HEK293 (cell line): ENCODE measurements around the gene SLC7A4.

Experiments
- CTCF ChIA-PET: fragments of 350-600 bp; formaldehyde crosslinking; extraction: SDS; loops from one replicate; lab custom pipeline; 2021; ENCODE audit warnings: antibody characterized with exemption; lab: Yijun Ruan, JAX
- POLR2A ChIA-PET: fragments of 300-600 bp; formaldehyde crosslinking; extraction: SDS; loops from one replicate; lab custom pipeline; 2020; ENCODE audit warnings: antibody characterized with exemption, inconsistent platforms; lab: Yijun Ruan, JAX
- H3K27ac ChIP-seq: fragments of 200-500 bp; sonication (Bioruptor generic); 2 replicates; pipeline ENCODE4 v1.5.1; 2014; ENCODE audit warnings: low read depth, low read length, control low read depth, inconsistent platforms; ENCODE audit errors: extremely low read depth
- H3K36me3 ChIP-seq, 2 experiments: fragments of 200-500 bp in 1 of 2; sonication (Bioruptor generic) in 1 of 2; 1 replicate in 1 of 2; 2 replicates in 1 of 2; pipeline ENCODE4 v1.5.1; 2014 to 2017; ENCODE audit warnings: inconsistent platforms in 2 of 2, low read length in 2 of 2; ENCODE audit not compliant: control insufficient read depth in 2 of 2, insufficient read depth in 1 of 2
- H3K4me1 ChIP-seq: fragments of 200-500 bp; sonication (Bioruptor generic); 2 replicates; pipeline ENCODE4 v1.5.1; 2014; ENCODE audit warnings: mild to moderate bottlenecking, low read length, inconsistent platforms; ENCODE audit not compliant: control insufficient read depth, insufficient read depth
- H3K4me3 ChIP-seq: 2 replicates; pipeline ENCODE4 v1.5.1; 2011; ENCODE audit warnings: low read depth, mild to moderate bottlenecking, control low read depth, low read length, moderate library complexity
- H3K9me3 ChIP-seq: fragments of 200-500 bp; sonication (Bioruptor generic); 2 replicates; pipeline ENCODE4 v1.5.1; 2014; ENCODE audit warnings: low read depth, low read length, inconsistent platforms; ENCODE audit not compliant: control insufficient read depth, insufficient read depth
- BCL11A ChIP-seq: fragments of 450-650 bp; formaldehyde crosslinking; IDR thresholded peaks from 2 replicates; pipeline ENCODE4 v1.5.1; 2016; ENCODE audit warnings: low read depth, missing biosample characterization, missing genetic modification characterization
- EGR2 ChIP-seq: fragments of 450-650 bp; formaldehyde crosslinking; IDR thresholded peaks from 2 replicates; pipeline ENCODE4 v1.5.1; 2016; ENCODE audit warnings: low read depth, missing biosample characterization, missing genetic modification characterization
- GLI2 ChIP-seq: fragments of 450-650 bp; formaldehyde crosslinking; IDR thresholded peaks from 2 replicates; pipeline ENCODE4; 2017; ENCODE audit warnings: missing biosample characterization, missing genetic modification characterization, low read depth, borderline replicate concordance
- GLIS2 ChIP-seq: fragments of 450-650 bp; formaldehyde crosslinking; IDR thresholded peaks from 2 replicates; pipeline ENCODE4 v1.5.1; 2016; ENCODE audit warnings: missing biosample characterization, missing genetic modification characterization
- PRDM1 ChIP-seq: fragments of 450-650 bp; formaldehyde crosslinking; IDR thresholded peaks from 2 replicates; pipeline ENCODE4; 2016; ENCODE audit warnings: missing biosample characterization, missing genetic modification characterization
- RBAK ChIP-seq: fragments of 450-650 bp; formaldehyde crosslinking; IDR thresholded peaks from 2 replicates; pipeline ENCODE4 v1.5.1; 2016; ENCODE audit warnings: missing biosample characterization, missing genetic modification characterization
- ZBTB48 ChIP-seq: fragments of 450-650 bp; formaldehyde crosslinking; IDR thresholded peaks from 2 replicates; pipeline ENCODE4 v1.5.1; 2016; ENCODE audit warnings: missing biosample characterization, missing genetic modification characterization
- ZFP3 ChIP-seq: fragments of 450-650 bp; formaldehyde crosslinking; IDR thresholded peaks from 2 replicates; pipeline ENCODE4 v1.5.1; 2016; ENCODE audit warnings: low read depth, missing biosample characterization, missing genetic modification characterization
- ZNF132 ChIP-seq: fragments of 450-650 bp; formaldehyde crosslinking; IDR thresholded peaks from 2 replicates; pipeline ENCODE4 v1.5.1; 2017; ENCODE audit warnings: missing biosample characterization, missing genetic modification characterization, borderline replicate concordance
- ZNF341 ChIP-seq: fragments of 450-650 bp; formaldehyde crosslinking; IDR thresholded peaks from 2 replicates; pipeline ENCODE4; 2016; ENCODE audit warnings: low read depth, missing biosample characterization, missing genetic modification characterization
- ZNF366 ChIP-seq: fragments of 450-650 bp; formaldehyde crosslinking; conservative IDR thresholded peaks from 2 replicates; pipeline ENCODE4 v1.5.1; 2016; ENCODE audit warnings: missing biosample characterization, missing genetic modification characterization
- ZNF416 ChIP-seq: fragments of 450-650 bp; formaldehyde crosslinking; IDR thresholded peaks from 2 replicates; pipeline ENCODE4 v1.5.1; 2016; ENCODE audit warnings: missing biosample characterization, missing genetic modification characterization
- ZNF513 ChIP-seq: fragments of 450-650 bp; IDR thresholded peaks from 2 replicates; pipeline ENCODE4 v1.5.1; 2018; ENCODE audit warnings: missing biosample characterization, missing genetic modification characterization
- ZNF549 ChIP-seq: fragments of 450-650 bp; IDR thresholded peaks from 2 replicates; pipeline ENCODE4 v1.5.1; 2018; ENCODE audit warnings: missing biosample characterization, missing genetic modification characterization, mild to moderate bottlenecking, inconsistent platforms, moderate library complexity
- ZNF560 ChIP-seq: fragments of 450-650 bp; formaldehyde crosslinking; IDR thresholded peaks from 2 replicates; pipeline ENCODE4 v1.5.1; 2017; ENCODE audit warnings: missing biosample characterization, missing genetic modification characterization, borderline replicate concordance
- ZNF629 ChIP-seq: fragments of 450-650 bp; formaldehyde crosslinking; IDR thresholded peaks from 2 replicates; pipeline ENCODE4 v1.5.1; 2017; ENCODE audit warnings: missing biosample characterization, missing genetic modification characterization
- ZNF707 ChIP-seq: fragments of 450-650 bp; formaldehyde crosslinking; IDR thresholded peaks from 2 replicates; pipeline ENCODE4 v1.5.1; 2016; ENCODE audit warnings: missing biosample characterization, missing genetic modification characterization
- ZNF791 ChIP-seq: fragments of 450-650 bp; formaldehyde crosslinking; IDR thresholded peaks from 2 replicates; pipeline ENCODE4 v1.5.1; 2016; ENCODE audit warnings: missing biosample characterization, missing genetic modification characterization
- TF ChIP-seq, protein P1 (sequence below): fragments of 450-650 bp; formaldehyde crosslinking; IDR thresholded peaks from 2 replicates; pipeline ENCODE4 v1.5.1; 2016; ENCODE audit warnings: missing biosample characterization, missing genetic modification characterization
- TF ChIP-seq, protein P2 (sequence below): fragments of 450-650 bp; formaldehyde crosslinking; optimal IDR thresholded peaks from 2 replicates; pipeline ENCODE3; 2016; ENCODE audit warnings: missing biosample characterization, mild to moderate bottlenecking, missing genetic modification characterization
- TF ChIP-seq, protein P3 (sequence below): fragments of 450-650 bp; formaldehyde crosslinking; IDR thresholded peaks from 2 replicates; pipeline ENCODE4 v1.5.1; 2016; ENCODE audit warnings: missing biosample characterization, missing genetic modification characterization
- TF ChIP-seq, protein P4 (sequence below): fragments of 450-650 bp; formaldehyde crosslinking; IDR thresholded peaks from 2 replicates; pipeline ENCODE4 v1.5.1; 2016; ENCODE audit warnings: missing biosample characterization, missing genetic modification characterization

SLC7A4 gene

GRCh38 chr22:21022507-21022906, 9.9 kb downstream of the SLC7A4 start (continued):
- TF ChIP-seq ZNF513 (tag by site-specific recombination) = no peak
- TF ChIP-seq ZNF629 (tag by site-specific recombination) = no peak
- no peak for TF ChIP-seq GLI2 (tag by site-specific recombination)
- TF ChIP-seq ZNF341 = no peak
- TF ChIP-seq, protein P1, sequence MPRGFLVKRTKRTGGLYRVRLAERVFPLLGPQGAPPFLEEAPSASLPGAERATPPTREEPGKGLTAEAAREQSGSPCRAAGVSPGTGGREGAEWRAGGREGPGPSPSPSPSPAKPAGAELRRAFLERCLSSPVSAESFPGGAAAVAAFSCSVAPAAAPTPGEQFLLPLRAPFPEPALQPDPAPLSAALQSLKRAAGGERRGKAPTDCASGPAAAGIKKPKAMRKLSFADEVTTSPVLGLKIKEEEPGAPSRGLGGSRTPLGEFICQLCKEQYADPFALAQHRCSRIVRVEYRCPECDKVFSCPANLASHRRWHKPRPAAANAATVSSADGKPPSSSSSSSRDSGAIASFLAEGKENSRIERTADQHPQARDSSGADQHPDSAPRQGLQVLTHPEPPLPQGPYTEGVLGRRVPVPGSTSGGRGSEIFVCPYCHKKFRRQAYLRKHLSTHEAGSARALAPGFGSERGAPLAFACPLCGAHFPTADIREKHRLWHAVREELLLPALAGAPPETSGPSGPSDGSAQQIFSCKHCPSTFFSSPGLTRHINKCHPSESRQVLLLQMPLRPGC (tag by site-specific recombination) = no peak
- TF ChIP-seq, protein P2, sequence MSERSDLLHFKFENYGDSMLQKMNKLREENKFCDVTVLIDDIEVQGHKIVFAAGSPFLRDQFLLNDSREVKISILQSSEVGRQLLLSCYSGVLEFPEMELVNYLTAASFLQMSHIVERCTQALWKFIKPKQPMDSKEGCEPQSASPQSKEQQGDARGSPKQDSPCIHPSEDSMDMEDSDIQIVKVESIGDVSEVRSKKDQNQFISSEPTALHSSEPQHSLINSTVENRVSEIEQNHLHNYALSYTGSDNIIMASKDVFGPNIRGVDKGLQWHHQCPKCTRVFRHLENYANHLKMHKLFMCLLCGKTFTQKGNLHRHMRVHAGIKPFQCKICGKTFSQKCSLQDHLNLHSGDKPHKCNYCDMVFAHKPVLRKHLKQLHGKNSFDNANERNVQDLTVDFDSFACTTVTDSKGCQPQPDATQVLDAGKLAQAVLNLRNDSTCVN (tag by site-specific recombination) = no peak
- TF ChIP-seq ZNF132 (tag by site-specific recombination) = no peak
- TF ChIP-seq EGR2 (tag by site-specific recombination) = no peak
- TF ChIP-seq ZBTB48 (tag by site-specific recombination) = no peak
- TF ChIP-seq ZNF707 (tag by site-specific recombination) = no peak
- no peak for TF ChIP-seq ZNF549 (tag by site-specific recombination)
- TF ChIP-seq ZNF560 (tag by site-specific recombination) = no peak
- no peak for TF ChIP-seq ZNF791 (tag by site-specific recombination)
- no peak for TF ChIP-seq BCL11A
- TF ChIP-seq RBAK (tag by site-specific recombination) = no peak
- TF ChIP-seq, all 188 proteins: peak for 0

GRCh38 chr22:21020802-21021429, 11.4 kb downstream of the SLC7A4 start:
- CTCF ChIA-PET = interaction anchor here (0.5 to 2.0 kb wide), 24 partner anchors 8 to 1024 kb away, joined by 3 to 10 read pairs (median 4); no protein-coding TSS in a partner anchor
- Histone ChIP-seq H3K9me3 (no peaks in the 10 kb centered on the region), H3K36me3 (no peaks in the 10 kb centered on the region), H3K4me1 (no peaks in the 10 kb centered on the region), H3K4me3 (no peak overlapping the region), H3K27ac (no peak overlapping the region)
- TF ChIP-seq ZNF366 (tag by site-specific recombination) (no peak), ZFP3 (tag by site-specific recombination) (no peak), GLIS2 (tag by site-specific recombination) (peak; percentile 30; the same call in 1 of the 2 replicates), ZNF416 (tag by site-specific recombination) (no peak), PRDM1 (tag by site-specific recombination) (no peak)
- TF ChIP-seq, protein P3, sequence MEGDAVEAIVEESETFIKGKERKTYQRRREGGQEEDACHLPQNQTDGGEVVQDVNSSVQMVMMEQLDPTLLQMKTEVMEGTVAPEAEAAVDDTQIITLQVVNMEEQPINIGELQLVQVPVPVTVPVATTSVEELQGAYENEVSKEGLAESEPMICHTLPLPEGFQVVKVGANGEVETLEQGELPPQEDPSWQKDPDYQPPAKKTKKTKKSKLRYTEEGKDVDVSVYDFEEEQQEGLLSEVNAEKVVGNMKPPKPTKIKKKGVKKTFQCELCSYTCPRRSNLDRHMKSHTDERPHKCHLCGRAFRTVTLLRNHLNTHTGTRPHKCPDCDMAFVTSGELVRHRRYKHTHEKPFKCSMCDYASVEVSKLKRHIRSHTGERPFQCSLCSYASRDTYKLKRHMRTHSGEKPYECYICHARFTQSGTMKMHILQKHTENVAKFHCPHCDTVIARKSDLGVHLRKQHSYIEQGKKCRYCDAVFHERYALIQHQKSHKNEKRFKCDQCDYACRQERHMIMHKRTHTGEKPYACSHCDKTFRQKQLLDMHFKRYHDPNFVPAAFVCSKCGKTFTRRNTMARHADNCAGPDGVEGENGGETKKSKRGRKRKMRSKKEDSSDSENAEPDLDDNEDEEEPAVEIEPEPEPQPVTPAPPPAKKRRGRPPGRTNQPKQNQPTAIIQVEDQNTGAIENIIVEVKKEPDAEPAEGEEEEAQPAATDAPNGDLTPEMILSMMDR (tag by site-specific recombination) = peak; percentile 70
- TF ChIP-seq, protein P4, sequence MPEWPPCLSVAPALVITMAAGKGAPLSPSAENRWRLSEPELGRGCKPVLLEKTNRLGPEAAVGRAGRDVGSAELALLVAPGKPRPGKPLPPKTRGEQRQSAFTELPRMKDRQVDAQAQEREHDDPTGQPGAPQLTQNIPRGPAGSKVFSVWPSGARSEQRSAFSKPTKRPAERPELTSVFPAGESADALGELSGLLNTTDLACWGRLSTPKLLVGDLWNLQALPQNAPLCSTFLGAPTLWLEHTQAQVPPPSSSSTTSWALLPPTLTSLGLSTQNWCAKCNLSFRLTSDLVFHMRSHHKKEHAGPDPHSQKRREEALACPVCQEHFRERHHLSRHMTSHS (tag by site-specific recombination) = no peak
- POLR2A ChIA-PET = interaction anchor here (1.3 to 1.5 kb wide), 2 partner anchors 19 to 39 kb away, joined by 4 to 7 read pairs; partner anchors contain the start of genes LZTR1 and THAP7
